Activated CD8-positive, alpha-beta T cell treated with anti-CD3 and anti-CD28 coated beads, Interleukin-2, amount 10 ng/mL, durations not matched to agents 7 days and 5 days (primary cell): ENCODE data around the gene RERG. TPM values are rescaled to one million over a fixed set of nuclear protein-coding genes. Genes with fewer than 3 reads are reported as not detected.

ENCODE experiments used
- ATAC-seq: fragments of 150-1000 bp; cut with Tn5 transposase; one replicate; pipeline ENCODE4 v1.10.0; 2021; ENCODE audit warnings: moderate library complexity
- CTCF ChIA-PET: fragments of 350-600 bp; sonication (Branson Sonifier 250); formaldehyde crosslinking; loops from one replicate; lab custom pipeline; 2021; ENCODE audit warnings: antibody characterized with exemption; lab: Charles Lee
- POLR2A ChIA-PET: fragments of 350-600 bp; sonication (Branson Sonifier 250); formaldehyde crosslinking; loops from one replicate; lab custom pipeline; 2021; ENCODE audit warnings: antibody characterized with exemption; lab: Charles Lee
- DNase-seq: peaks from one replicate; pipeline ENCODE4 v3.0.0-alpha.2; 2020
- H3K27ac Mint-ChIP-seq: one replicate; pipeline ENCODE4 v1.8.0; 2021; ENCODE audit warnings: mild to moderate bottlenecking, mixed read lengths
- H3K27me3 Mint-ChIP-seq: one replicate; pipeline ENCODE4 v1.8.0; 2021; ENCODE audit warnings: low read depth, mixed read lengths
- H3K36me3 Mint-ChIP-seq: one replicate; pipeline ENCODE4 v1.8.0; 2021; ENCODE audit warnings: low read depth, mixed read lengths
- H3K4me1 Mint-ChIP-seq: one replicate; pipeline ENCODE4 v1.8.0; 2021; ENCODE audit warnings: low read depth, mixed read lengths
- H3K4me3 Mint-ChIP-seq: one replicate; pipeline ENCODE4 v1.8.0; 2021; ENCODE audit warnings: mild to moderate bottlenecking, mixed read lengths
- H3K9me3 Mint-ChIP-seq: one replicate; pipeline ENCODE4 v1.8.0; 2022; ENCODE audit warnings: mixed read lengths; ENCODE audit not compliant: insufficient read depth
- total RNA-seq, 2 experiments: library from RNA; stranded (reverse); gene quantifications; one replicate each; pipeline ENCODE4 v1.2.3, GENCODE V29; 2021

The RERG gene
- total RNA-seq, 2 experiments from 2014 or later = not detected

- Mint-ChIP-seq H3K36me3 (no peaks in the 10 kb centered on the region), H3K4me1 (peaks cover 5% of the 10 kb centered on the region), H3K4me3 (no peak overlapping the region), H3K9me3 (no peaks in the 10 kb centered on the region), H3K27me3 (peaks cover 32% of the 10 kb centered on the region), H3K27ac (no peak overlapping the region)
- ATAC-seq = no peak
- ChIA-PET POLR2A (no interaction called here), CTCF (interaction anchor here (0.7 kb wide), 1 partner anchor 11 kb away, joined by 3 read pairs; no protein-coding TSS in a partner anchor)
- no peak for DNase-seq
Observed at GRCh38 chr12:15216036-15216889, 5.0 kb downstream of the RERG start.

DNA sequence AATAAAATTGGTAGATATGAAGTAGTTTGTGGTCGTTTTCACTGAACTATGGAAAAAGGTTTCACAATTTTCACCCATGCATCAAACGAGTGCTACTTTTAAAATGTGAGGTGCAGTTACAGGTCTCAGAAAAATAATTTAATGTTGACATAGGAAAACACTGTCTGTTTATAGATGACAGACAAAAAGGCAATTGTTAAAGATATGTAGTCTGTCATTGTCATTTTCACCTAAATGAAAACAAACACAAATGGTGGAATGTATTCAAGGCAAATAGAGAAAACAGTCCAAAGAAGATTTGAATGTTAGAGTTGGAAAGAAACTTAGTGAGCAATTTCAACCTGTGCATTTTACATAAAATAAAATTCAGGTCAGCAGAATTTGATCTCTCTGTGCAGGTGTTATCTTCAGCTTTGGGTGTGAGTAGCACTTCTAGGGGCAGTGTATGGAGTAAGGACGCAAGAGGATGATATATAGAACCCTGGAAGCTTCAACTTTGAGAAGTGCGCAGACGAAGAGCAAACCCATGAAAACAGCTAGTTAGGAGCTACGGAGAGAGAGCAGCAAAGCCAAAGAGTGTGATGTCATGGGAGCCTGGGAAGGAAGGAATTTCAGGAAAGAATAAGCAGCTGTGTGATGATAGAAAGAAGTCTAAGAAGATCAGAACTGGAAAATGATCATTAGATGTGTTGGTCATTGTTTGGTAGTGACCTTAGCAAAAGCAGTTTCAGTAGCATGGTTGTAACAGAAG is 6.2 kb downstream of the RERG start:
- DNase-seq = no peak
- H3K27me3 Mint-ChIP-seq = peaks cover 28% of the 10 kb centered on the region
- H3K9me3 Mint-ChIP-seq = no peaks in the 10 kb centered on the region
- no peak overlapping the region for H3K4me3 Mint-ChIP-seq
- CTCF ChIA-PET = no interaction called here
- no peak overlapping the region for H3K27ac Mint-ChIP-seq
- no peaks in the 10 kb centered on the region for H3K4me1 Mint-ChIP-seq
- no peak for ATAC-seq
- POLR2A ChIA-PET = no interaction called here
- no peaks in the 10 kb centered on the region for H3K36me3 Mint-ChIP-seq

DNA sequence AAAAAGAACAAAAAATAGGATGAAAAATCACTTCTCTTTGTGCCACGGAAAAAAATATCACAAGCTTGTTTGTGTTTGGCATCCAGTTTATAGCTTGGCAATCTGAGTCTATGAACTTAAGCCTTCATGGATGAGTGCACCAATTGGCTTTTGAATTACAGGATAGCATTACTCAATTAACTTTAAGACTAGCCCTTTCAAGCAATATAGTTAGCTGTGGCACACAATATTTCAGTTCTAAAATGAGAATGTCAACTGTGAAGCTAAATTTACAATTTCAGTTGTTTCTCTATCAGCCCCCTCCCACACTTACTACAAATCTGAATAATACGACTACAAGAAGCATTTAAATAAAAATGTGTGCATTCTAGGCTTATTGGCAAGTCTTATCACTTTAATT is 8.3 kb downstream of the RERG start:
- no peak overlapping the region for H3K4me3 Mint-ChIP-seq
- ATAC-seq = no peak
- no peak for DNase-seq
- H3K27me3 Mint-ChIP-seq = peaks cover 24% of the 10 kb centered on the region
- H3K27ac Mint-ChIP-seq = no peak overlapping the region
- H3K36me3 Mint-ChIP-seq = no peaks in the 10 kb centered on the region
- no peaks in the 10 kb centered on the region for H3K4me1 Mint-ChIP-seq
- ChIA-PET CTCF (interaction anchor here (2.3 kb wide), 1 partner anchor 8 kb away, joined by 12 read pairs; the partner anchor contains the start of gene RERG), POLR2A (no interaction called here)
- H3K9me3 Mint-ChIP-seq = no peaks in the 10 kb centered on the region

DNA sequence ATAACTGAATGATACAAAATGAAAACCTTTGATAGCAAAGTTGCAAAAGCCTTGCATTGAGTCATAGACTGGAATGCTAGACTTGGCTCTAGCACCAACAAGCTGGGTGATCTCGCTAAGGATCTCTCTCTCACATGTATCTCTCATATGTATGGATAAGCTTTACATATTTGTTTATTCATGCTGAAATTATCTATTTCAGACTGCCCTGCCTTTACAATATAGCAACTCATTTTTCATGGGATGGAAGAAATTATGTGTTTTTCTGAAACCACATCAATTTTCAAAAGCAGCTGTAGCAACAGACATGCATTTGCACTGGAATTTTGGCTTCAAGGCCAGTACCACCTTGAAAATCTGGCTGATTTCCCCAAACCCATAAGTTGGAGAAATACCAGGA is 11.4 kb downstream of the RERG start:
- Mint-ChIP-seq H3K9me3 (no peaks in the 10 kb centered on the region), H3K4me1 (no peaks in the 10 kb centered on the region), H3K4me3 (no peak overlapping the region), H3K27me3 (peaks cover 17% of the 10 kb centered on the region), H3K36me3 (no peaks in the 10 kb centered on the region), H3K27ac (no peak overlapping the region)
- ChIA-PET CTCF (interaction anchor here (0.9 kb wide), 1 partner anchor 11 kb away, joined by 3 read pairs; the partner anchor contains the start of gene RERG), POLR2A (no interaction called here)
- DNase-seq = no peak
- ATAC-seq = no peak

GRCh38 chr12:15208871-15209656 is 12.2 kb downstream of the RERG start:
- DNase-seq = no peak
- CTCF ChIA-PET = no interaction called here

GRCh38 chr12:15208140-15208539 is 13.1 kb downstream of the RERG start:
- H3K9me3 Mint-ChIP-seq = no peaks in the 10 kb centered on the region
- POLR2A ChIA-PET = no interaction called here
- H3K4me3 Mint-ChIP-seq = no peak overlapping the region
- DNase-seq = no peak
- CTCF ChIA-PET = interaction anchor here (2.5 kb wide), 1 partner anchor 13 kb away, joined by 14 read pairs; the partner anchor contains the start of gene RERG
- peaks cover 13% of the 10 kb centered on the region for H3K27me3 Mint-ChIP-seq
- H3K27ac Mint-ChIP-seq = no peak overlapping the region
- H3K36me3 Mint-ChIP-seq = no peaks in the 10 kb centered on the region
- no peak for ATAC-seq
- H3K4me1 Mint-ChIP-seq = no peaks in the 10 kb centered on the region

More at GRCh38 chr12:15208871-15209656, 12.2 kb downstream of the RERG start:
- Mint-ChIP-seq H3K4me3 (no peak overlapping the region), H3K4me1 (no peaks in the 10 kb centered on the region), H3K36me3 (no peaks in the 10 kb centered on the region), H3K9me3 (no peaks in the 10 kb centered on the region), H3K27ac (no peak overlapping the region), H3K27me3 (peaks cover 15% of the 10 kb centered on the region)
- ATAC-seq = no peak
- POLR2A ChIA-PET = no interaction called here

DNA sequence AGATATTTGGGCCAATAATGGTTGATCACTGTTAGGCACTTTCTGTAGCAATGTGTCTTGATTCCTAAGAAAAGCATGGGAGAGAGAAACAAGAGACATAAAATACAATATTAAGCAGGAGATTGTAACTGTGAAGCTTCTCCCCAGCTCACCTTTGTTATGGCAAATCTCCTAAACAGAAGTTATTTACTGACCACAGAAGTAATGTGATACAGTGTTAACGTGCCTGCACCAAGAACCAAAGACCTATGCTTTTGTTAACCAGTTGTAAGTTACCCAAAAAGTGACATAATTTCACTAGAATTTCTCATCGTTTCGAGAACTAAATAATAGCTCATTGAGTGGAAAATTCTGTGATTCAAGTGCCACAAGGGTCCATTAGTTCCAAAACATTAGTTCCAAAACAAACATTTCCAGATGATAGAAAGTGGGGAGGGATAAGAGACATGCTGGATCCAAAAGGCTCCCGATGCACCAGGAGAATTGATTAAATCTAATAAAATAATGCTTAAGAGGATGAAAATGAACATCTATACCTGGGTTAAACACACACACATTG is 14.3 kb downstream of the RERG start:
- H3K36me3 Mint-ChIP-seq = no peaks in the 10 kb centered on the region
- ATAC-seq (no peak), DNase-seq (no peak)
- POLR2A ChIA-PET = no interaction called here
- H3K27me3 Mint-ChIP-seq = peaks cover 13% of the 10 kb centered on the region
- H3K27ac Mint-ChIP-seq = no peak overlapping the region
- no peak overlapping the region for H3K4me3 Mint-ChIP-seq
- no peaks in the 10 kb centered on the region for H3K4me1 Mint-ChIP-seq
- CTCF ChIA-PET = interaction anchor here (0.7 to 2.5 kb wide), 3 partner anchors 14 to 361 kb away, joined by 3 to 14 read pairs (median 3); partner anchors contain the start of gene RERG
- no peaks in the 10 kb centered on the region for H3K9me3 Mint-ChIP-seq

- DNase-seq = no peak
- Mint-ChIP-seq H3K4me3 (no peak overlapping the region), H3K9me3 (no peaks in the 10 kb centered on the region), H3K4me1 (no peaks in the 10 kb centered on the region), H3K27ac (no peak overlapping the region), H3K36me3 (no peaks in the 10 kb centered on the region), H3K27me3 (peaks cover 12% of the 10 kb centered on the region)
- ChIA-PET POLR2A (no interaction called here), CTCF (interaction anchor here (0.7 to 2.5 kb wide), 3 partner anchors 15 to 361 kb away, joined by 3 to 14 read pairs (median 3); partner anchors contain the start of gene RERG)
- ATAC-seq = no peak
Observed at GRCh38 chr12:15206338-15206737, 14.9 kb downstream of the RERG start.

GRCh38 chr12:15205341-15206010 is 15.7 kb downstream of the RERG start:
- no peak for DNase-seq
- Mint-ChIP-seq H3K4me1 (no peaks in the 10 kb centered on the region), H3K27ac (no peak overlapping the region), H3K27me3 (peaks cover 10% of the 10 kb centered on the region), H3K36me3 (no peaks in the 10 kb centered on the region), H3K4me3 (no peak overlapping the region), H3K9me3 (no peaks in the 10 kb centered on the region)
- POLR2A ChIA-PET = no interaction called here
- ATAC-seq = no peak
- CTCF ChIA-PET = interaction anchor here (0.9 to 1.4 kb wide), 2 partner anchors 11 to 360 kb away, joined by 3 read pairs; no protein-coding TSS in a partner anchor

DNA sequence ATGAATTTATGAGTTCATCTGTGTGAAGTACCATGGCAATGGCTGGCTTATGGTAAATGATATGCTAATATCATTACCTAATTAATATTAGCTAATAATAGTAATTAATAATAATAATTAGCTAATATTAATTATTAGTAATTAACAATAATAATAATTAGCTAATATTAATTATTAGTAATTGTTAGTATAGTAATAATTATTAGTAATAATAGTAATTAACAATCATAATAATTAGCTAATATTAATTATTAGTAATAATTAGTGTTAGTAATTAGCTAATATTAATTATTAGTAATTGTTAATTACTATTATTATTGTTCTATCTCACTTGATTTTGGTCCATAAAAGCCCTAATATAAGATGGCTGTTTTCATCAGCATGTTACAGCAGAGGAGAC is 19.8 kb downstream of the RERG start:
- DNase-seq (no peak), ATAC-seq (no peak)
- H3K4me1 Mint-ChIP-seq = no peaks in the 10 kb centered on the region
- H3K9me3 Mint-ChIP-seq = no peaks in the 10 kb centered on the region
- H3K4me3 Mint-ChIP-seq = no peak overlapping the region
- CTCF ChIA-PET = no interaction called here
- H3K36me3 Mint-ChIP-seq = no peaks in the 10 kb centered on the region
- no peak overlapping the region for H3K27ac Mint-ChIP-seq
- H3K27me3 Mint-ChIP-seq = peaks cover 2% of the 10 kb centered on the region
- POLR2A ChIA-PET = no interaction called here

DNA sequence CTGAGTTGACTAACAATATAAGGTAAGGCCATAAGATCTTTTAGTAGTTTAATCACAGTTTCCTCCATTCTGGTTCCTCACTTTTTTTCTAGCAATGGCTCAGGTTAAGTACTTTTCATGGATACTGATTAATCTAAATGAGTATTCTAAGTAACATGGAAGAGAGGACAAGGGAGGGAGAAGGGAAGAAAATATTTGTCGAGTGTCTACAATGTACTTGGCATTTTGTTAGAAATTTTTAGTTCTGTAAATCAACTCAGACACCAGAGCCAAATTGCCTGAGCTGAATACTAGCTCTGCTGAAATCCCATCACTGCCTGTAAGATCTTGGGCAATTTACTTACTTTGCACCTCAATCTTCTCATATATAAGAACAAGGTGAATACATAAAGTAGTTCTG is 20.2 kb downstream of the RERG start:
- Mint-ChIP-seq H3K4me3 (no peak overlapping the region), H3K4me1 (no peaks in the 10 kb centered on the region), H3K27ac (no peak overlapping the region), H3K9me3 (no peaks in the 10 kb centered on the region), H3K27me3 (peaks cover 2% of the 10 kb centered on the region), H3K36me3 (no peaks in the 10 kb centered on the region)
- ChIA-PET POLR2A (no interaction called here), CTCF (no interaction called here)
- DNase-seq = no peak
- no peak for ATAC-seq
